Mesenchymal stem cell (in vitro differentiated cells and primary cell): Measurements from ENCODE around the gene BEST4.

Source experiments
- DNase-seq: peaks from one replicate; pipeline ENCODE4 v3.0.0-alpha.2; 2013
- H2AFZ ChIP-seq: one replicate; pipeline ENCODE4 v1.6.1; 2013; ENCODE audit warnings: low read depth, mild to moderate bottlenecking, control low read depth, inconsistent platforms, low read length, moderate library complexity
- H2AK5ac ChIP-seq: 2 replicates; pipeline ENCODE4 v1.6.1; 2013; ENCODE audit warnings: low read length, moderate library complexity, mild to moderate bottlenecking, inconsistent platforms; ENCODE audit not compliant: severe bottlenecking
- H2BK120ac ChIP-seq: one replicate; pipeline ENCODE4 v1.6.1; 2013; ENCODE audit warnings: low read depth, mild to moderate bottlenecking, inconsistent platforms, low read length, moderate library complexity
- H2BK12ac ChIP-seq, 2 experiments: one replicate each; pipeline ENCODE4 v1.6.1; 2013; ENCODE audit warnings: inconsistent platforms in 2 of 2, low read length in 2 of 2, mild to moderate bottlenecking in 2 of 2, moderate library complexity in 2 of 2, control low read depth in 1 of 2
- H2BK15ac ChIP-seq: one replicate; pipeline ENCODE4 v1.6.1; 2013; ENCODE audit warnings: mild to moderate bottlenecking, low read depth, inconsistent platforms; ENCODE audit not compliant: poor library complexity, severe bottlenecking
- H2BK5ac ChIP-seq: 2 replicates; pipeline ENCODE4 v1.6.1; 2013; ENCODE audit warnings: low read depth, mild to moderate bottlenecking, low read length, control low read depth, inconsistent platforms; ENCODE audit not compliant: poor library complexity, severe bottlenecking
- H3K14ac ChIP-seq, 2 experiments: one replicate each; pipeline ENCODE4 v1.6.1; 2013; ENCODE audit warnings: inconsistent platforms in 2 of 2, low read length in 2 of 2, control low read depth in 1 of 2, mild to moderate bottlenecking in 1 of 2, moderate library complexity in 1 of 2
- H3K18ac ChIP-seq, 2 experiments: one replicate each; pipeline ENCODE4 v1.6.1; 2013; ENCODE audit warnings: inconsistent platforms in 2 of 2, low read length in 2 of 2, control low read depth in 1 of 2, low read depth in 1 of 2, mild to moderate bottlenecking in 1 of 2
- H3K23ac ChIP-seq, 2 experiments: one replicate each; pipeline ENCODE4 v1.6.1; 2013; ENCODE audit warnings: inconsistent platforms in 2 of 2, low read length in 2 of 2, mild to moderate bottlenecking in 2 of 2, moderate library complexity in 2 of 2, control low read depth in 1 of 2
- H3K27ac ChIP-seq: 2 replicates; pipeline ENCODE4 v1.5.1; 2013; ENCODE audit warnings: mild to moderate bottlenecking, moderate library complexity, low read length, control low read depth, inconsistent platforms; ENCODE audit not compliant: poor library complexity, severe bottlenecking
- H3K27me3 ChIP-seq, 2 experiments: 2 replicates each; pipeline versions ENCODE4 v1.6.1 to v1.7.0; 2013; ENCODE audit warnings: low read length in 2 of 2, mild to moderate bottlenecking in 2 of 2, moderate library complexity in 2 of 2, control low read depth in 1 of 2, inconsistent platforms in 1 of 2; ENCODE audit not compliant: control insufficient read depth in 1 of 2, insufficient read depth in 1 of 2
- H3K36me3 ChIP-seq, 2 experiments: 2 replicates each; pipeline versions ENCODE4 v1.6.1 to v1.7.0; 2013; ENCODE audit warnings: low read length in 2 of 2, control low read depth in 1 of 2, inconsistent platforms in 1 of 2, low read depth in 1 of 2, mild to moderate bottlenecking in 1 of 2; ENCODE audit not compliant: insufficient read depth in 2 of 2, control insufficient read depth in 1 of 2
- H3K4ac ChIP-seq, 2 experiments: one replicate each; pipeline ENCODE4 v1.6.1; 2013; ENCODE audit warnings: inconsistent platforms in 2 of 2, low read length in 2 of 2, mild to moderate bottlenecking in 2 of 2, moderate library complexity in 2 of 2, control low read depth in 1 of 2, low read depth in 1 of 2
- H3K4me1 ChIP-seq: 2 replicates; pipeline ENCODE4 v1.6.1; 2013; ENCODE audit warnings: low read depth, low read length, control low read depth; ENCODE audit not compliant: control insufficient read depth, insufficient read depth
- H3K4me2 ChIP-seq: 2 replicates; pipeline ENCODE4 v1.6.1; 2013; ENCODE audit warnings: low read length, mild to moderate bottlenecking, inconsistent platforms; ENCODE audit not compliant: poor library complexity, severe bottlenecking
- H3K4me3 ChIP-seq, 2 experiments: 2 replicates each; pipeline versions ENCODE4 v1.5.1 to v1.7.0; 2013; ENCODE audit warnings: low read length in 2 of 2, mild to moderate bottlenecking in 2 of 2, control low read depth in 1 of 2, low read depth in 1 of 2; ENCODE audit not compliant: insufficient read depth in 1 of 2
- H3K79me1 ChIP-seq: replicated peaks from 2 replicates; pipeline ENCODE4 v1.6.1; 2013; ENCODE audit warnings: mild to moderate bottlenecking, control low read depth, low read length, inconsistent platforms; ENCODE audit not compliant: poor library complexity, severe bottlenecking
- H3K9ac ChIP-seq: 2 replicates; pipeline ENCODE4 v1.7.0; 2013; ENCODE audit warnings: mild to moderate bottlenecking, low read length, moderate library complexity
- H3K9me3 ChIP-seq: 2 replicates; pipeline ENCODE4 v1.7.0; 2013; ENCODE audit warnings: mild to moderate bottlenecking, low read length; ENCODE audit not compliant: control insufficient read depth
- H4K8ac ChIP-seq: one replicate; pipeline ENCODE4 v1.6.1; 2013; ENCODE audit warnings: inconsistent platforms, mild to moderate bottlenecking, low read length, moderate library complexity
- H4K91ac ChIP-seq: one replicate; pipeline ENCODE4 v1.6.1; 2013; ENCODE audit warnings: mild to moderate bottlenecking, low read length, inconsistent platforms
- WGBS: methylation state at CpG from one replicate; pipeline ENCODE4 v1.1.7; 2013; ENCODE audit warnings: mixed read lengths; 5-methylcytosine and 5-hydroxymethylcytosine counted together

Gene BEST4

GRCh38 chr1:44806704-44807363 is 18.9 kb upstream of the BEST4 start, which contains the start of gene DYNLT4:
Gene DYNLT4, minus strand, starts transcription at chr1:44807351. Its CDS starts 683 bp downstream, at chr1:44806668.
- peak within 1 kb of the TSS in 1 of 2 experiments; percentile 75 for H3K4me3 ChIP-seq
- no peaks in the 10 kb centered on the region for H3K27me3 ChIP-seq
- H3K9ac ChIP-seq = peak within 1 kb of the TSS; percentile 97
- H4K91ac ChIP-seq = peak within 1 kb of the TSS; percentile 100
- H3K14ac ChIP-seq = peak within 1 kb of the TSS in 1 of 2 experiments; percentile 85
- H2AK5ac ChIP-seq = peak within 1 kb of the TSS; percentile 100
- peaks cover 53 to 55% of the 10 kb centered on the region in 2 experiments for H3K36me3 ChIP-seq
- peak within 1 kb of the TSS; percentile 33 to 97 for H2BK12ac ChIP-seq
- H3K79me1 ChIP-seq = peaks cover 7% of the 10 kb centered on the region
- peak within 1 kb of the TSS; percentile 17 for H3K4me2 ChIP-seq
- peak within 1 kb of the TSS; percentile 99 to 100 for H3K18ac ChIP-seq
- peak within 1 kb of the TSS in 1 of 2 experiments; percentile 75 for H3K23ac ChIP-seq
- no peaks in the 10 kb centered on the region for H3K9me3 ChIP-seq
- WGBS = 72% methylated on average over 6 of the region's 7 CpGs
- H3K27ac ChIP-seq = peak within 1 kb of the TSS; percentile 100
- peak within 1 kb of the TSS; percentile 73 for H2BK15ac ChIP-seq
- peak within 1 kb of the TSS; percentile 89 for H4K8ac ChIP-seq
- H3K4me1 ChIP-seq = peaks cover 85% of the 10 kb centered on the region
- peak within 1 kb of the TSS; percentile 99 for H2BK5ac ChIP-seq
- H3K4ac ChIP-seq = peak within 1 kb of the TSS; percentile 97 to 99
- H2AFZ ChIP-seq = no peak within 1 kb of the TSS
- DNase-seq = no peak
- H2BK120ac ChIP-seq = peak within 1 kb of the TSS; percentile 100

GRCh38 chr1:44806025-44806703 is 18.2 kb upstream of the BEST4 start:
- Histone ChIP-seq H3K79me1 (peaks cover 7% of the 10 kb centered on the region), H3K4me3 (peak overlapping the region in 1 of 2 experiments; percentile 47), H3K36me3 (peaks cover 53 to 57% of the 10 kb centered on the region in 2 experiments), H3K9ac (peak overlapping the region; percentile 97), H2BK5ac (no peak overlapping the region), H2BK12ac (peak overlapping the region; percentile 33 to 69), H3K27me3 (no peaks in the 10 kb centered on the region), H3K4me2 (no peak overlapping the region), H3K27ac (peak overlapping the region; percentile 100), H2AK5ac (peak overlapping the region; percentile 70), H3K4ac (peak overlapping the region; percentile 80 to 97), H3K23ac (no peak overlapping the region), H3K9me3 (no peaks in the 10 kb centered on the region), H3K4me1 (peaks cover 86% of the 10 kb centered on the region), H2BK15ac (peak overlapping the region; percentile 58), H4K8ac (peak overlapping the region; percentile 89), H3K18ac (peak overlapping the region; percentile 85 to 95), H3K14ac (peak overlapping the region in 1 of 2 experiments; percentile 22), H2BK120ac (peak overlapping the region; percentile 84), H2AFZ (no peak overlapping the region), H4K91ac (peak overlapping the region; percentile 97)
- no peak for DNase-seq
- WGBS = 96% methylated on average over 67 of the region's 70 CpGs

- H2AK5ac ChIP-seq = peak overlapping the region; percentile 44
- peaks cover 53 to 54% of the 10 kb centered on the region in 2 experiments for H3K36me3 ChIP-seq
- no peaks in the 10 kb centered on the region for H3K9me3 ChIP-seq
- no peak overlapping the region for H3K14ac ChIP-seq
- peaks cover 7% of the 10 kb centered on the region for H3K79me1 ChIP-seq
- no peaks in the 10 kb centered on the region for H3K27me3 ChIP-seq
- DNase-seq = no peak
- WGBS = 96% methylated on average over 17 of the region's 20 CpGs
- no peak overlapping the region for H2AFZ ChIP-seq
- peak overlapping the region; percentile 97 for H3K9ac ChIP-seq
- H4K91ac ChIP-seq = peak overlapping the region; percentile 94
- H3K27ac ChIP-seq = no peak overlapping the region
- no peak overlapping the region for H2BK5ac ChIP-seq
- H3K18ac ChIP-seq = peak overlapping the region; percentile 12 to 95
- peak overlapping the region; percentile 61 for H4K8ac ChIP-seq
- no peak overlapping the region for H2BK120ac ChIP-seq
- no peak overlapping the region for H3K4me2 ChIP-seq
- H2BK15ac ChIP-seq = no peak overlapping the region
- H3K4ac ChIP-seq = peak overlapping the region in 1 of 2 experiments; percentile 58
- H3K4me1 ChIP-seq = peaks cover 82% of the 10 kb centered on the region
- H3K23ac ChIP-seq = no peak overlapping the region
- peak overlapping the region in 1 of 2 experiments; percentile 81 for H2BK12ac ChIP-seq
- H3K4me3 ChIP-seq = no peak overlapping the region
Measured at GRCh38 chr1:44805311-44806024, 17.5 kb upstream of the BEST4 start.
